Endothelial cell of umbilical vein (primary cell): ENCODE measurements around the gene TBC1D24. TPM values are rescaled to one million over a fixed set of nuclear protein-coding genes. Genes with fewer than 3 reads are reported as not detected.
"Not testable (repeated sequence)": the region's sequence is repeated elsewhere in the genome, so short reads cannot be mapped to it uniquely, and the experiment has no call there.

Experiments
- BruUV-seq: library from RNA; stranded (reverse); fragments of 400-500 nt; replicated peaks from 2 replicates; lab custom pipeline; 2021; lab: Mats Ljungman, UMichigan
- CTCF ChIA-PET: fragments of 300-600, 350-600 bp; sonication (Branson Sonifier 250); formaldehyde crosslinking; loops from one replicate; lab custom pipeline; 2021; ENCODE audit warnings: antibody characterized with exemption, inconsistent platforms; lab: Charles Lee
- POLR2A ChIA-PET: fragments of 300-600, 350-600 bp; sonication (Branson Sonifier 250); formaldehyde crosslinking; loops from one replicate; lab custom pipeline; 2021; ENCODE audit warnings: antibody characterized with exemption, inconsistent platforms; lab: Charles Lee
- DNase-seq: peaks from one replicate; pipeline ENCODE4 v3.0.0-alpha.2; 2011; ENCODE audit warnings: low read depth, low spot score
- FAIRE-seq: peaks from 2 replicates; lab custom pipeline; 2011; peaks lifted over from hg19 to GRCh38; lab: Jason Lieb, UNC
- H2AFZ ChIP-seq: 2 replicates; pipeline ENCODE4 v1.6.0; 2012; ENCODE audit warnings: low read depth, low read length, control low read depth, inconsistent platforms
- H3K27ac ChIP-seq: 2 replicates; pipeline ENCODE4 v1.5.1; 2011; ENCODE audit warnings: low read depth, mild to moderate bottlenecking, control low read depth, low read length, moderate library complexity; ENCODE audit not compliant: insufficient read depth
- H3K27me3 ChIP-seq, 2 experiments: 2 replicates each; pipeline versions ENCODE4 v1.6.0 to v1.6.1; 2011; ENCODE audit warnings: low read length in 2 of 2, mixed read lengths in 1 of 2; ENCODE audit not compliant: control insufficient read depth in 2 of 2, insufficient read depth in 2 of 2
- H3K36me3 ChIP-seq, 2 experiments: 2 replicates in 1 of 2; 3 replicates in 1 of 2; pipeline ENCODE4 v1.5.1; 2011; ENCODE audit warnings: low read length in 2 of 2, mild to moderate bottlenecking in 1 of 2, moderate library complexity in 1 of 2; ENCODE audit not compliant: control insufficient read depth in 2 of 2, insufficient read depth in 2 of 2; ENCODE audit errors: extremely low read depth in 1 of 2
- H3K4me1 ChIP-seq: 3 replicates; pipeline ENCODE4 v1.5.1; 2011; ENCODE audit warnings: mild to moderate bottlenecking, low read length; ENCODE audit not compliant: control insufficient read depth, insufficient read depth; ENCODE audit errors: extremely low read depth
- H3K4me2 ChIP-seq: 2 replicates; pipeline ENCODE4 v1.6.1; 2011; ENCODE audit warnings: low read length, control low read depth, mixed read lengths; ENCODE audit not compliant: insufficient read depth
- H3K4me3 ChIP-seq, 3 experiments: fragments of 200-600 bp in 1 of 3; sonication (generic), shearing (Covaris generic) in 1 of 3; replicated peaks in 1 of 3; 2 replicates each; pipeline ENCODE4 v1.5.1; 2011 to 2016; ENCODE audit warnings: control low read depth in 3 of 3, low read length in 3 of 3, mild to moderate bottlenecking in 2 of 3, inconsistent platforms in 1 of 3, low read depth in 1 of 3, moderate library complexity in 1 of 3; ENCODE audit not compliant: insufficient read depth in 1 of 3
- H3K79me2 ChIP-seq: 2 replicates; pipeline ENCODE4 v1.6.0; 2012; ENCODE audit warnings: low read length, inconsistent platforms; ENCODE audit not compliant: control insufficient read depth, insufficient read depth
- H3K9ac ChIP-seq: replicated peaks from 2 replicates; pipeline ENCODE3; 2011; ENCODE audit warnings: low read length, control low read depth; ENCODE audit not compliant: insufficient read depth; ENCODE audit errors: extremely low read depth
- H3K9me1 ChIP-seq: replicated peaks from 3 replicates; pipeline ENCODE4 v1.6.0; 2011; ENCODE audit warnings: mild to moderate bottlenecking, low read length; ENCODE audit not compliant: control insufficient read depth, insufficient read depth; ENCODE audit errors: extremely low read depth
- H3K9me3 ChIP-seq: replicated peaks from 2 replicates; pipeline ENCODE4 v1.5.1; 2012; ENCODE audit warnings: low read length, inconsistent platforms; ENCODE audit not compliant: control insufficient read depth, insufficient read depth
- H4K20me1 ChIP-seq: replicated peaks from 2 replicates; pipeline ENCODE3; 2011; ENCODE audit warnings: mild to moderate bottlenecking, low read length; ENCODE audit not compliant: control insufficient read depth, insufficient read depth; ENCODE audit errors: extremely low read depth
- CTCF ChIP-seq, 2 donors: IDR thresholded peaks; 1 replicate in 1 of 2; 2 replicates in 1 of 2; pipeline ENCODE4 v1.5.1; 2011; ENCODE audit warnings: low read length in 2 of 2, mild to moderate bottlenecking in 2 of 2, moderate library complexity in 2 of 2, control low read depth in 1 of 2, inconsistent platforms in 1 of 2, low read depth in 1 of 2; ENCODE audit not compliant: insufficient read depth in 1 of 2; ENCODE audit errors: extremely low read depth in 1 of 2
- EZH2 ChIP-seq: IDR thresholded peaks from 2 replicates; pipeline ENCODE4 v1.6.1; 2012; ENCODE audit warnings: borderline replicate concordance, low read depth, mild to moderate bottlenecking, moderate library complexity, low read length, inconsistent platforms; ENCODE audit not compliant: severe bottlenecking
- FOS ChIP-seq: IDR thresholded peaks from 2 replicates; pipeline ENCODE4 v1.6.1; 2011; ENCODE audit warnings: mild to moderate bottlenecking, low read length, moderate library complexity, borderline replicate concordance; ENCODE audit not compliant: insufficient read depth
- GATA2 ChIP-seq: IDR thresholded peaks from 2 replicates; pipeline ENCODE4 v1.7.0; 2011; ENCODE audit warnings: low read depth, mild to moderate bottlenecking, moderate library complexity, mixed read lengths, low read length; ENCODE audit not compliant: insufficient read length, insufficient read depth
- JUN ChIP-seq: IDR thresholded peaks from 2 replicates; pipeline ENCODE4 v1.6.1; 2011; ENCODE audit warnings: borderline replicate concordance, low read depth; ENCODE audit not compliant: insufficient read length, insufficient read depth
- MAX ChIP-seq: IDR thresholded peaks from 2 replicates; pipeline ENCODE4 v1.6.1; 2011; ENCODE audit not compliant: insufficient read depth, insufficient read length
- MYC ChIP-seq: IDR thresholded peaks from one replicate; pipeline ENCODE4 v1.6.1; 2011; ENCODE audit warnings: mild to moderate bottlenecking, low read depth, low read length
- POLR2A ChIP-seq: IDR thresholded peaks from 2 replicates; pipeline ENCODE4 v1.6.1; 2012; ENCODE audit warnings: low read depth, mild to moderate bottlenecking, control low read depth, low read length
- POLR2AphosphoS5 ChIP-seq: IDR thresholded peaks from 2 replicates; pipeline ENCODE4 v1.6.1; 2012; ENCODE audit warnings: low read depth, mild to moderate bottlenecking, control low read depth, low read length, moderate library complexity; ENCODE audit not compliant: insufficient read depth
- dilution Hi-C: fragments of 300-500 bp; cut with MboI; formaldehyde crosslinking; loops from one replicate; pipeline ENCODE4 v1.15.0; 2019; ENCODE audit warnings: low sequenced_read_pairs; ENCODE audit not compliant: extremely low pct_ligation_motif_present
- intact Hi-C: fragments of 100-400 bp; cut with micrococcal nuclease; formaldehyde crosslinking; loops from one replicate; pipeline ENCODE4 v1.10.0; 2022
- polyA plus RNA-seq, 4 experiments: library from polyadenylated mRNA; depleted of rRNA in 3 of 4; stranded (reverse) in 3 of 4; unstranded in 1 of 4; fragments of >200 nt; gene quantifications; 2 replicates each; pipeline versions ENCODE4 v1.2.1 to v1.2.3, GENCODE V29; 2011 to 2012; ENCODE audit warnings: missing spikeins in 1 of 4
- total RNA-seq: library from RNA; stranded (reverse); gene quantifications from 2 replicates; pipeline ENCODE4 v1.2.3, GENCODE V29; 2021

Gene TBC1D24
- total and polyA plus RNA-seq, 2 donors (not counting 3 experiments of a cell fraction or from before 2014, with no cell fraction given): 8.1 to 22.8 TPM

- BruUV-seq: no TSS peak
- H3K36me3 ChIP-seq: no peaks in the 10 kb centered on the region
- H2AFZ ChIP-seq: peak within 1 kb of the TSS; percentile 62
- FAIRE-seq: peak; percentile 87
- TF ChIP-seq GATA2: no peak
- TF ChIP-seq CTCF (IDR thresholded peaks at IDR 0.05; ENCODE audit: extremely low read depth in 1 of 2, insufficient read depth in 1 of 2, low read depth in 1 of 2, low read length in 2 of 2): no peak
- no peak for TF ChIP-seq FOS
- no peak for TF ChIP-seq JUN
- TF ChIP-seq POLR2A: peak; percentile 49
- no peak for TF ChIP-seq MYC
- peak; percentile 57 for TF ChIP-seq POLR2AphosphoS5
- TF ChIP-seq MAX: no peak
- TF ChIP-seq EZH2: no peak
- no peaks in the 10 kb centered on the region for H3K9me3 ChIP-seq
- ChIA-PET CTCF (interaction anchor here (0.7 kb wide), 1 partner anchor 108 kb away, joined by 3 read pairs; the partner anchor contains the start of gene CCNF), POLR2A (interaction anchor here (0.6 kb wide), 1 partner anchor 506 kb away, joined by 4 read pairs; no protein-coding TSS in a partner anchor)
- peaks cover 14% of the 10 kb centered on the region for H3K4me1 ChIP-seq
- H3K27ac ChIP-seq: no peak within 1 kb of the TSS
- no peaks in the 10 kb centered on the region for H3K27me3 ChIP-seq
- dilution Hi-C loops (no loop called here), intact Hi-C loops (loop anchor here (2.0 kb wide), 1 partner anchor 65 kb away; no protein-coding TSS in a partner anchor)
- H3K4me3 ChIP-seq: peak within 1 kb of the TSS in 2 of 3 experiments; percentile 55 to 77
- H3K9ac ChIP-seq: peak within 1 kb of the TSS; percentile 61
- H3K9me1 ChIP-seq: no peaks in the 10 kb centered on the region
- peak; percentile 94 for DNase-seq
- H3K4me2 ChIP-seq: peak within 1 kb of the TSS; percentile 54
- no peaks in the 10 kb centered on the region for H4K20me1 ChIP-seq
- H3K79me2 ChIP-seq: peaks cover 31% of the 10 kb centered on the region
Observed at GRCh38 chr16:2537451-2538379, 62.8 kb downstream of the TBC1D24 start, which contains the start of gene PDPK1. Gene PDPK1 (plus strand): TSS chr16:2538021. CDS start chr16:2538113, 92 bp downstream.

DNA sequence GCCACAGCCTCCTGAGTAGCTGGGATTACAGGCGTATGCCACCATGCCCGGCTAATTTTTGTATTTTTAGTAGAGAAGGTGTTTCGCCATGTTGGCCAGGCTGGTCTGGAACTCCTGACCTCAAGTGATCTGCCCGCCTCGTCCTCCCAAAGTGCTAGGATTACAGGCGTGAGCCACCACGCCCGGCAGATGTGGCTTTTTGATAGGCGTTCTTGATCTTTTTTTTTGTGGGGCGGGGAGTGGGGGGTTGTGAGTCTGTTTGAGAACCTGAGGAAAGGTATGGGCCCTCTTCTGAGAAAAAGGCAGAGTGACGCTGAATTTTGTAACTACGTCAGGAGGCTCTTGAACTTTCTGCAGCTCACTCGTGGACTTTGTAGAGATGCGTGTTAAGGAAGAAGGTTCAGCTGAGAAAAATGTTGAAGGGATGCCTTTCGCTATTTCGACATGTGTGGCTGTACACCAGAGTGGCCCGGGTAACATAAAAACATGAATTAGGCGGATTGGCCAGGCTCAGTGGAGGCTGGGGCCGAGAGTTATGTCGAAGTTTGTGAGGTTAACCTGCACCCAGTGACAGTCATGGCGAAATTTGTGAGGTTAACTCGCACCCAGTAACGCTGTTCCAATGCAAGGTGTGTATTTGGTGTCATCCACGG is 64.4 kb downstream of the TBC1D24 start:
- dilution Hi-C loops, CTCF ChIA-PET, H2AFZ ChIP-seq, intact Hi-C loops, H3K9me1 ChIP-seq, DNase-seq, H3K9me3 ChIP-seq, H3K4me3 ChIP-seq, FAIRE-seq, POLR2A ChIA-PET, H4K20me1 ChIP-seq, H3K36me3 ChIP-seq, H3K4me2 ChIP-seq, H3K27me3 ChIP-seq, H3K27ac ChIP-seq: not testable (repeated sequence)
- Histone ChIP-seq H3K4me1 (peaks cover 11% of the 10 kb centered on the region), H3K9ac (peak overlapping the region; percentile 9), H3K79me2 (peaks cover 36% of the 10 kb centered on the region)
- TSS peak; percentile 15 for BruUV-seq
